Ammon's horn (tissue), 1 donor: Measurements from ENCODE around the gene CDCA3.

Experiments used
- DNase-seq: peaks from one replicate; pipeline ENCODE4 v3.0.0-alpha.2; 2016; ENCODE audit warnings: low spot score

CDCA3 gene

DNA sequence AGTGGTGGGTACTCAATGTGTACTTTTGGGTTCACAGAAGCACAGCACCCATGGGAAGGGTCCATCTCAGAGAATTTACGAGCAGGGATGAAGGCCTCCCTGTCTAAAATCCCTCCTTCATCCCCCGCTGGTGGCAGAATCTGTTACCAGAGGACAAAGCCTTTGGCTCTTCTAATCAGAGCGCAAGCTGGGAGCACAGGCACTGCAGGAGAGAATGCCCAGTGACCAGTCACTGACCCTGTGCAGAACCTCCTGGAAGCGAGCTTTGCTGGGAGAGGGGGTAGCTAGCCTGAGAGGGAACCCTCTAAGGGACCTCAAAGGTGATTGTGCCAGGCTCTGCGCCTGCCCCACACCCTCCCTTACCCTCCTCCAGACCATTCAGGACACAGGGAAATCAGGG is 30.9 kb downstream of the CDCA3 start:
- DNase-seq, result no peak

DNA sequence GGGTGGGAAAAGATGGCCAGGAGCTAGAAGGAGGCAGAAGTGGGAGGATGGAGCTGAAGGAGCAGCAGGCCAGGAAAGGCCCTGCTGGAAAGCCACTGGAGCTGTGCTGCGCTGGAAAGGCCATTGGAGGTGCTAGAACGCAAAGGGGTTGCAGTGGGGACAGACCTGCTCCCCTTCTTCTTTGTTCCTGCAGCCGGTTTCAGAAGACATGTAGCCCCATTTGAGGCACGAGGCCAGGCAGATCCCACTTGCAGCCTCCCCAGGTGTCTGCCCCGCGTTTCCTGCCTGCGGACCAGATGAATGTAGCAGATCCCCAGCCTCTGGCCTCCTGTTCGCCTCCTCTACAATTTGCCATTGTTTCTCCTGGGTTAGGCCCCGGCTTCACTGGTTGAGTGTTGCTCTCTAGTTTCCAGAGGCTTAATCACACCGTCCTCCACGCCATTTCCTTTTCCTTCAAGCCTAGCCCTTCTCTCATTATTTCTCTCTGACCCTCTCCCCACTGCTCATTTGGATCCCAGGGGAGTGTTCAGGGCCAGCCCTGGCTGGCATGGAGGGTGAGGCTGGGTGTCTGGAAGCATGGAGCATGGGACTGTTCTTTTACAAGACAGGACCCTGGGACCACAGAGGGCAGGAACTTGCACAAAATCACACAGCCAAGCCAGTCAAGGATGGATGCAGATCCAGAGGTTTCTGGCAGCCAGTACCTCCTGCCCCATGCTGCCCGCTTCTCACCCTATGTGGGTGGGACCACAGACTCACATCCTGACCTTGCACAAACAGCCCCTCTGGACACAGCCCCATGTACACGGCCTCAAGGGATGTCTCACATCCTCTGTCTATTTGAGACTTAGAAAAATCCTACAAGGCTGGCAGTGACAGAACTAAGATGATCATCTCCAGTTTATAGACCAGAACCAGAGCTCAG is 31.7 kb downstream of the CDCA3 start:
- no peak for DNase-seq

DNA sequence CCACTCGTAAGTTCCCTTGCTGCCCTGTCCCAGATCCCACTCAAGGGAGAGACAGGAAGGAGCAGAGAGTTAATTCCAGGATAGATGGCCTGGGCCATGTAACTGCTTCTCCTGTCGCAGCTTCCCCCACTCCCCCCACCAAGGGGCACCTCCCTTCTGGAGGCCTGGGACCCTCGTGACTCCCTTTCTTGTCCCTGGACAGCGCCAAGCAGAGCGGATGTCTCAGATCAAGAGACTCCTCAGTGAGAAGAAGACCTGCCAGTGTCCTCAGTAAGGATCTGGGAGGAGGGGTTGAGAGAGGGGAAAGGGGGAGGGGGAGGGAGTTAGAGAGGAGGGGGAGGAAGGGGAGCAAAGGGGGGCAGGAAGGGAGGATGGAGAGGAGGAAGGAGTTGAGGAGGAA is 32.4 kb downstream of the CDCA3 start:
- no peak for DNase-seq

DNA sequence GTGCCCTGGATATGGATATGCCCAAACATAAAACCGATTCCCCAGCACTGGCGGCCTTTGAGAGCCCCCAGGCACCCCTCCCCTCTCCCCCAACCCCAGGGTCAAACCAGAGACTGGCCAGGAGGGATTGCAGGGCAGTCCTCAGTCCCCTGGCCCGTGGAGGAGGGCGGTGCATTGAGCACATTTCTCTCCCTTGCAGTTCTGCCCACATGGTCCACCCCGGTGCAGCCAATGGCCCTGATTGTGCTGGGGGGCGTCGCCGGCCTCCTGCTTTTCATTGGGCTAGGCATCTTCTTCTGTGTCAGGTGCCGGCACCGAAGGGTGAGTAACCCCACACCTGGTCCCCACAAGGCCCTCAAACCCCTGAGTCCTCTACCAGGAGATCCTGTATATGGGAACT is 32.9 kb downstream of the CDCA3 start:
- no peak for DNase-seq

DNA sequence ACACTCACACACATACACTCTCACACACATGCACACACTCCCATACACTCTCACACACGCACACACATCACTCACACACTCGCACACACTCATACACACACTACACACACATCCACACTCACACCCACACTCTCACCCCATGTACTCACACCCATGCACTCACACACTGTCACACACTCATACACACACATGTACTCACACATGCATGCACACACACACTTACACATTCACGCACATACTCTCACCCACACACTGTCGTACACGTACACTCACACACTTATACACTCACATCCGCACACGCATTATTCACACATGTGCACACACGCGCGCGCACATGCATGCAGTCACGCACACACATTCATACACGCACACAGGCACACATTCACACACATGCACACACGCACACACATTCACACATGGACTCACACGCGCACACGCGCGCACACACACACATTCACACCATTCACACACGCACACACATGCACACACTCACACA is 33.4 kb downstream of the CDCA3 start:
- DNase-seq, result no peak

DNA sequence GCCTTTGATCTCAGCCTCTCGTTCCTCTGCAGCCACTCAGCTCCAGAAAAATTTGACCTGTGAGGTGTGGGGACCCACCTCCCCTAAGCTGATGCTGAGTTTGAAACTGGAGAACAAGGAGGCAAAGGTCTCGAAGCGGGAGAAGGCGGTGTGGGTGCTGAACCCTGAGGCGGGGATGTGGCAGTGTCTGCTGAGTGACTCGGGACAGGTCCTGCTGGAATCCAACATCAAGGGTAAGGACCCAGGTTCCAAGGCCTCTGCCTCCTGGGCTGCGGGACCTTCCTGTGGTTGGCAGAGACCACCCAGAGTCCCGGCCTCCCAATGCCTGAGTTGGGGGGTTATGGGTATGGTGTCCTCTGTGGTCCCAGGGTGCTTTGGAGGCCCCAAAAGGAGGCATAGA is 34.0 kb downstream of the CDCA3 start:
- no peak for DNase-seq

DNA sequence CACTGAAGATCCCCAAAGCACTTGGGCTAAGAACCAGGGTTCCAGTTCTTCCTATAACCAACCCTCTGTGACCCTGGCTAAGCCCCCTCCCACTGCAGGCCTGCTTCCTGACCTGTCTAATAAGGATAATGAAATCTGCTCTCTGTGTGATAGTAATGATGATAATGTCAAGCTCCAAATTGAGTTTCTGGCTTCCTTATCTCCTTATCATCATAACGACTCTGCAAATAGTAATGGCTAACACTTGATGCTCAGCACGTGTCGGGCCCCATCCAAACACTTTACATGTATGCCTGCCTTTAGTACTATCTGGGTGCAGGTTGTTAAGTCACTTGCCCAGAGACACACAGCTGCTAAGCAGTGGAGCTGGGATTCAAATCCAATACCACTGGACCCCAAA is 34.5 kb downstream of the CDCA3 start:
- no peak for DNase-seq

DNA sequence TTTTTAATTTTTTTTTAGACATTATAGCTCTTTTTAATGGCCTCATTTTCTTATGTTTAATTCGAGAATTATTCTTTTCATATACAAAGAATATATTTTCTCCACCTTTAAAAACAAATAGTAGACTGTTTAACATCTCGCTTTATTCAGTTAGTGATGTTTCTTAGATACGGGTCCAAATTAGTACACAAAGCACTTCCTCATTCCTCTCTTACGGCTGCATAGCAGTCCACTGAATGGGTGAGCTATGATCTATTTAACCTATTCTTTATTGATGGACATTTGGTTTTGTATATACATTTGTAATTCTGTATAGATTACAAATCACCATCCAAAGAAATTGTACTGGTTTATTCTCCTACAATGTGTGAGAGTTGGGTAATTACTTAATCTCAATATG is 37.7 kb downstream of the CDCA3 start:
- no peak for DNase-seq

DNA sequence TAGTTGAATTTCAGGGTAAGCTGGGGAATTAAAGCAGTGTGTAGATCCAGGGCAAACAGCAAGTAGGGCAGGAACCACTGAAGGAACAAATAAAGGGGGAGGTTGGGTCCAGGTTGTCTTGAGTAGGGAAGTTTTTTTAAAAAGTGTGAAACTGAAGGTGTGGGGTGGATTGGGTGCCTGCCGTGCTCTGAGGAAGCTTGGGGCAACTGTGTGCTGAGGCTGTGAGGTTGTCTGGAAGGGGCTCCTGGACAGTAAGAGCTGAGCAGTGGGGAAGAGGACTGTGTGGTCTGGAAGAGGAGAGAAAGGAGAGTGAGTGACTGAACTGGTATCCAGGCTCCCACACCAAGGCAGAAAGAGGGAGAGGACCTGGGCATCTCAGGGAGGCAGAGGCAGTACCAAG is 40.3 kb downstream of the CDCA3 start:
- no peak for DNase-seq

DNA sequence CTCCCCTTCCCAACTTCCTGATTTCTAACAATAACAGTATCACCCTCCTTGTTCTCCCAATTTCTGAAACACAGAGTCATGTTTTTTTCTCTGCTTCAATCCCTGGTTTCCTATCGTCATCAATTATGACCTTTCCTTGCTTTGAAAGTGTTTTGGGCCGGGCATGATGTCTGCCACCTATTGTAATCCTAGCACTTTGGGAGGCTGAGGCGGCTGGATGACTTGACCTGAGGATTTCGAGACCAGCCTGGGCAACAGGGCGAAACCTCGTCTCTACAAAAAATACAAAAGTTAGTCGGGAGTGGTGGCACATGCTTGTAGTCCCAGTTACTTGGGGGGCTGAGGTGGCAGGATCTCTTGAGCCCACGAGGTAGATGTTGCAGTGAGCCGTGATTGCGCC is 42.0 kb downstream of the CDCA3 start:
- no peak for DNase-seq

DNA sequence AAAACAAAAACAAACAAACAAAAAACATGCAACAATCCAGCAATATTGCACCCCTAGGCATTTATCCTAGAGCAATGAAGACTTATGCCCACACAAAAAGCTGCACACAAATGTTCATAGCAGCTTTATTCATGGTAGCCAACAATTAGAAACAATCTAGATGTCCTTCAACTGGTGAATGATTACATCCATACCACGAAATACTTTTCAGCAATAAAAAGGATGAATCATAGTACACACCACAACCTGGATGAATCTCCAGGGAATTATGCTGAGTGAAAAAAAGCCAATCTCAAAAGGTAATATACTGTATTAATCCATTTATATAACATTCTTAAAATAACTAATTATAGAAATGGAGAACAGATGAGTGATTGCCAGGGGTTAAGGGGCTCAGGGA is 43.9 kb downstream of the CDCA3 start:
- no peak for DNase-seq

DNA sequence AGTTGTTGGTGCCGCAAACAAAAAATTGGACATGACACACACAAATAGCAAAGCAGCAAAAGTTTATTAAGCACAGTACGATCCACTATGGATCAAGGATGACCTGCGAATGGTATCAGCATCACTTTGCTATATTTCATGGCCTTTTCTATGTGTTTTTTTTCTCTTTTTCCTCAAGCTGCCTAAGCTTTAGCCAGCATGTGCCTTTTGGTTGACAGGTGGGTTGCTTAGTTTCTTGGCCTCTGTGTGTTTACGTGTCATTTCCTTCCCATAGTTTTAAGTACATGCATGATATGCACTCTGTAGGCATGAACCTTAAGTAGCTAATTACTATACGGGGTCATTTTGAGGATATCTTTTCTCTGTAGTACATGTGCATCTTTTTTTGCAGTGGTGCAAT is 51.9 kb downstream of the CDCA3 start:
- DNase-seq, result no peak
